Right lobe of liver (tissue), 4 donors: ENCODE data around the gene PATZ1.
"Not testable (repeated sequence)": the region's sequence is repeated elsewhere in the genome, so short reads cannot be mapped to it uniquely, and the experiment has no call there.

ENCODE experiments used
- CTCF ChIP-seq, 4 donors: fragments of 200-600 bp in 3 of 4; fragments of 450-650 bp in 1 of 4; IDR thresholded peaks; one replicate each; pipeline versions ENCODE4 v1.5.1 to v1.8.0; 2016 to 2022; ENCODE audit warnings: antibody characterized with exemption in 4 of 4, mild to moderate bottlenecking in 2 of 4
- POLR2A ChIP-seq: fragments of 450-650 bp; IDR thresholded peaks from one replicate; pipeline ENCODE4 v1.6.1; 2017; ENCODE audit warnings: antibody characterized with exemption, mild to moderate bottlenecking
- donor health status: DM: no; HTN: no; CAD: no.
- donor health status: DM: no; HTN: no; CAD: no.
- donor health status: DM: no; HTN: yes; CAD: no.

- not testable (repeated sequence) for TF ChIP-seq CTCF (IDR thresholded peaks at IDR 0.05); POLR2A
Measured at GRCh38 chr22:31314220-31314619, 31.9 kb downstream of the PATZ1 start.
